Neutrophil (primary cell): ENCODE data around the gene DBN1.

Experiments used
- H3K27ac ChIP-seq: fragments of 200-600 bp; sonication (generic); 2 replicates; pipeline ENCODE4 v1.5.1; 2016; ENCODE audit warnings: mild to moderate bottlenecking, moderate library complexity
- H3K27me3 ChIP-seq: fragments of 200-600 bp; sonication (generic); 2 replicates; pipeline ENCODE4 v1.6.0; 2016; ENCODE audit warnings: mild to moderate bottlenecking
- H3K36me3 ChIP-seq: fragments of 200-600 bp; sonication (generic); 2 replicates; pipeline ENCODE4 v1.5.1; 2017
- H3K4me1 ChIP-seq, 2 experiments: fragments of 200-600 bp in 1 of 2; sonication (generic) in 1 of 2; 1 replicate in 1 of 2; 2 replicates in 1 of 2; pipeline versions ENCODE4 v1.5.1 to v1.6.1; 2013 to 2016; ENCODE audit warnings: low read depth in 1 of 2, low read length in 1 of 2, mild to moderate bottlenecking in 1 of 2, moderate library complexity in 1 of 2; ENCODE audit not compliant: control insufficient read depth in 1 of 2, insufficient read depth in 1 of 2
- H3K4me3 ChIP-seq, 2 experiments: fragments of 200-600 bp in 1 of 2; sonication (generic) in 1 of 2; 1 replicate in 1 of 2; 2 replicates in 1 of 2; pipeline ENCODE4 v1.5.1; 2013 to 2016; ENCODE audit warnings: low read depth in 1 of 2, low read length in 1 of 2, mild to moderate bottlenecking in 1 of 2, moderate library complexity in 1 of 2
- H3K9me3 ChIP-seq: fragments of 200-600 bp; sonication (generic); 2 replicates; pipeline ENCODE4 v1.5.1; 2016
- CTCF ChIP-seq: fragments of 200-600 bp; sonication (generic); IDR thresholded peaks from 2 replicates; pipeline ENCODE4 v1.5.1; 2016; ENCODE audit warnings: antibody characterized with exemption

DBN1 gene

GRCh38 chr5:177447611-177448243, 25.7 kb downstream of the DBN1 start:
- Histone ChIP-seq H3K36me3 (peaks cover 23% of the 10 kb centered on the region), H3K4me1 (peaks cover 54 to 63% of the 10 kb centered on the region in 2 experiments), H3K9me3 (no peaks in the 10 kb centered on the region), H3K4me3 (peak overlapping the region; percentile 55 to 68), H3K27ac (peak overlapping the region; percentile 98), H3K27me3 (peaks cover 27% of the 10 kb centered on the region)
- TF ChIP-seq CTCF = no peak

GRCh38 chr5:177447066-177447610, 26.3 kb downstream of the DBN1 start:
- peaks cover 59 to 69% of the 10 kb centered on the region in 2 experiments for H3K4me1 ChIP-seq

GRCh38 chr5:177446200-177447065, 27.0 kb downstream of the DBN1 start, which contains the start of gene PRR7:
Gene PRR7 (plus strand): TSS chr5:177446814. CDS start chr5:177455068, 8,254 bp downstream.
- peaks cover 27% of the 10 kb centered on the region for H3K27me3 ChIP-seq
- H3K9me3 ChIP-seq = no peaks in the 10 kb centered on the region
- TF ChIP-seq CTCF = peak; percentile 8
- peaks cover 36% of the 10 kb centered on the region for H3K36me3 ChIP-seq
- peak within 1 kb of the TSS; percentile 98 for H3K27ac ChIP-seq
- peaks cover 60 to 70% of the 10 kb centered on the region in 2 experiments for H3K4me1 ChIP-seq
- H3K4me3 ChIP-seq = peak within 1 kb of the TSS; percentile 55 to 68

More at GRCh38 chr5:177447066-177447610, 26.3 kb downstream of the DBN1 start:
- peaks cover 29% of the 10 kb centered on the region for H3K36me3 ChIP-seq
- H3K9me3 ChIP-seq = no peaks in the 10 kb centered on the region
- no peak for TF ChIP-seq CTCF
- H3K27me3 ChIP-seq = peaks cover 27% of the 10 kb centered on the region
- H3K27ac ChIP-seq = peak overlapping the region; percentile 98
- peak overlapping the region; percentile 55 to 68 for H3K4me3 ChIP-seq

GRCh38 chr5:177445917-177446199, 27.6 kb downstream of the DBN1 start:
- Histone ChIP-seq H3K27ac (peak overlapping the region; percentile 98), H3K4me1 (peaks cover 60 to 70% of the 10 kb centered on the region in 2 experiments), H3K4me3 (peak overlapping the region; percentile 55 to 68), H3K36me3 (peaks cover 41% of the 10 kb centered on the region), H3K9me3 (no peaks in the 10 kb centered on the region), H3K27me3 (peaks cover 24% of the 10 kb centered on the region)
- TF ChIP-seq CTCF = no peak

GRCh38 chr5:177445052-177445916, 28.1 kb downstream of the DBN1 start:
- Histone ChIP-seq H3K4me1 (peaks cover 60 to 75% of the 10 kb centered on the region in 2 experiments), H3K27ac (peak overlapping the region; percentile 98), H3K36me3 (peaks cover 47% of the 10 kb centered on the region), H3K4me3 (peak overlapping the region in 1 of 2 experiments; percentile 68), H3K9me3 (no peaks in the 10 kb centered on the region), H3K27me3 (peaks cover 18% of the 10 kb centered on the region)
- no peak for TF ChIP-seq CTCF
